SK-N-SH (cell line): ENCODE measurements around the gene PSMD14. TPM values are rescaled to one million over a fixed set of nuclear protein-coding genes. Genes with fewer than 3 reads are reported as not detected.

Experiments used
- CTCF ChIA-PET: fragments of 300-600, 350-600 bp; formaldehyde crosslinking; extraction: SDS; loops from one replicate; lab custom pipeline; 2021; lab: Yijun Ruan, JAX
- POLR2A ChIA-PET: fragments of 350-600 bp; sonication (Branson Sonifier 250); formaldehyde crosslinking; extraction: SDS; loops from one replicate; lab custom pipeline; 2020; ENCODE audit warnings: antibody characterized with exemption, inconsistent platforms; lab: Yijun Ruan, JAX
- DNase-seq: peaks from one replicate; pipeline ENCODE4 v3.0.0; 2012
- H2AFZ ChIP-seq: fragments of 200-600 bp; sonication (generic); 2 replicates; pipeline ENCODE4 v1.8.1; 2016; ENCODE audit warnings: antibody characterized with exemption, mild to moderate bottlenecking, low read depth
- H3F3A ChIP-seq: fragments of 200-600 bp; sonication (generic); replicated peaks from 2 replicates; pipeline ENCODE3; 2016; ENCODE audit warnings: antibody characterized with exemption, mild to moderate bottlenecking; ENCODE audit not compliant: insufficient read depth
- H3K27ac ChIP-seq, 2 experiments: fragments of 200-500 bp in 1 of 2; fragments of 200-600 bp in 1 of 2; sonication (Bioruptor generic) in 1 of 2; sonication (generic), shearing (Covaris generic) in 1 of 2; 2 replicates each; pipeline versions ENCODE4 v1.5.1 to v1.6.1; 2014 to 2016; ENCODE audit warnings: low read depth in 2 of 2, inconsistent platforms in 1 of 2, low read length in 1 of 2, mild to moderate bottlenecking in 1 of 2, mixed read lengths in 1 of 2
- H3K27me3 ChIP-seq: fragments of 200-600 bp; sonication (generic), shearing (Covaris generic); 2 replicates; pipeline ENCODE4 v1.6.1; 2016; ENCODE audit warnings: mixed run types; ENCODE audit not compliant: insufficient read depth
- H3K36me3 ChIP-seq, 2 experiments: fragments of 200-500 bp in 1 of 2; fragments of 200-600 bp in 1 of 2; sonication (Bioruptor generic) in 1 of 2; sonication (generic) in 1 of 2; replicated peaks in 1 of 2; 2 replicates each; pipeline versions ENCODE3 to v1.5.1; 2014 to 2016; ENCODE audit warnings: low read length in 1 of 2, mild to moderate bottlenecking in 1 of 2; ENCODE audit not compliant: insufficient read depth in 2 of 2, control insufficient read depth in 1 of 2
- H3K4me1 ChIP-seq, 2 experiments: fragments of 200-500 bp in 1 of 2; fragments of 200-600 bp in 1 of 2; sonication (Bioruptor generic) in 1 of 2; sonication (generic), shearing (Covaris generic) in 1 of 2; 2 replicates each; pipeline versions ENCODE4 v1.5.1 to v1.6.1; 2014 to 2016; ENCODE audit warnings: low read depth in 1 of 2, low read length in 1 of 2, mixed run types in 1 of 2; ENCODE audit not compliant: insufficient read depth in 2 of 2, control insufficient read depth in 1 of 2
- H3K4me2 ChIP-seq: fragments of 200-600 bp; sonication (generic), shearing (Covaris generic); 2 replicates; pipeline ENCODE4 v1.6.1; 2017; ENCODE audit warnings: mixed run types
- H3K4me3 ChIP-seq, 2 experiments: fragments of 200-500 bp in 1 of 2; fragments of 200-600 bp in 1 of 2; sonication (Bioruptor generic) in 1 of 2; sonication (generic), shearing (Covaris generic) in 1 of 2; 2 replicates each; pipeline versions ENCODE4 v1.5.1 to v1.8.1; 2014 to 2016; ENCODE audit warnings: low read depth in 2 of 2, inconsistent platforms in 1 of 2, low read length in 1 of 2, mild to moderate bottlenecking in 1 of 2, mixed read lengths in 1 of 2, moderate library complexity in 1 of 2
- H3K79me2 ChIP-seq: fragments of 200-600 bp; sonication (generic); 2 replicates; pipeline ENCODE4 v1.8.1; 2017; ENCODE audit warnings: mild to moderate bottlenecking; ENCODE audit not compliant: insufficient read depth
- H3K9ac ChIP-seq: fragments of 200-600 bp; sonication (generic); 2 replicates; pipeline ENCODE4 v1.6.1; 2017; ENCODE audit warnings: mixed run types
- H3K9me2 ChIP-seq: fragments of 200-600 bp; sonication (generic); 2 replicates; pipeline ENCODE4 v1.6.1; 2017; ENCODE audit warnings: mixed run types
- H3K9me3 ChIP-seq: fragments of 200-600 bp; sonication (generic); 2 replicates; pipeline ENCODE4 v1.6.1; 2017; ENCODE audit warnings: mixed run types, mild to moderate bottlenecking, moderate library complexity
- H4K20me1 ChIP-seq: fragments of 200-600 bp; sonication (generic); 2 replicates; pipeline ENCODE4 v1.6.1; 2017; ENCODE audit warnings: mild to moderate bottlenecking, mixed run types; ENCODE audit not compliant: insufficient read depth
- ELF1 ChIP-seq: IDR thresholded peaks from 2 replicates; pipeline ENCODE4 v1.4.0; 2012
- FOSL2 ChIP-seq: IDR thresholded peaks from 2 replicates; pipeline ENCODE4 v1.4.0; 2012; ENCODE audit warnings: low read depth, mild to moderate bottlenecking, moderate library complexity, borderline replicate concordance
- FOXJ3 ChIP-seq: sonication (generic); formaldehyde crosslinking; IDR thresholded peaks from 2 replicates; pipeline ENCODE4 v1.5.1; 2020; ENCODE audit warnings: mild to moderate bottlenecking, missing genetic modification reagents
- GABPA ChIP-seq: IDR thresholded peaks from 2 replicates; pipeline ENCODE4 v1.4.0; 2012; ENCODE audit warnings: low read depth, mild to moderate bottlenecking
- GATA2 ChIP-seq: sonication (generic); formaldehyde crosslinking; IDR thresholded peaks from 2 replicates; pipeline ENCODE4 v1.5.0; 2020; ENCODE audit warnings: mild to moderate bottlenecking, missing genetic modification reagents
- JUND ChIP-seq: IDR thresholded peaks from 2 replicates; pipeline ENCODE4 v1.4.0; 2012
- MAX ChIP-seq: IDR thresholded peaks from 2 replicates; pipeline ENCODE4 v1.4.0; 2012; ENCODE audit warnings: low read depth
- MEF2A ChIP-seq: IDR thresholded peaks from 2 replicates; pipeline ENCODE4 v1.4.0; 2012; ENCODE audit warnings: low read depth, borderline replicate concordance
- MXI1 ChIP-seq: IDR thresholded peaks from 2 replicates; pipeline ENCODE4 v1.6.1; 2012; ENCODE audit warnings: mild to moderate bottlenecking, low read depth, low read length, improper control_type of control experiment
- PBX3 ChIP-seq: IDR thresholded peaks from 2 replicates; pipeline ENCODE4; 2012
- POLR2AphosphoS5 ChIP-seq: IDR thresholded peaks from 2 replicates; pipeline ENCODE4 v1.6.1; 2012; ENCODE audit warnings: low read depth, low read length
- RAD21 ChIP-seq: IDR thresholded peaks from 2 replicates; pipeline ENCODE4 v1.6.1; 2012; ENCODE audit warnings: mild to moderate bottlenecking, low read length
- RCOR1 ChIP-seq: fragments of 150-350 bp; IDR thresholded peaks from 2 replicates; pipeline ENCODE4 v1.6.1; 2017; ENCODE audit warnings: antibody characterized with exemption, low read length
- RFX5 ChIP-seq: IDR thresholded peaks from 2 replicates; pipeline ENCODE4 v1.6.1; 2012; ENCODE audit warnings: mild to moderate bottlenecking, improper control_type of control experiment, low read length
- RXRA ChIP-seq: IDR thresholded peaks from 2 replicates; pipeline ENCODE4 v1.4.0; 2012; ENCODE audit warnings: low read depth, mild to moderate bottlenecking, borderline replicate concordance
- SIN3A ChIP-seq: IDR thresholded peaks from 2 replicates; pipeline ENCODE4 v1.6.1; 2012; ENCODE audit warnings: low read depth, mild to moderate bottlenecking, low read length, moderate library complexity, borderline replicate concordance
- SMC3 ChIP-seq: IDR thresholded peaks from 2 replicates; pipeline ENCODE4 v1.6.1; 2012; ENCODE audit warnings: low read depth, low read length, improper control_type of control experiment
- TCF12 ChIP-seq: IDR thresholded peaks from 2 replicates; pipeline ENCODE4 v1.4.0; 2012
- USF1 ChIP-seq: IDR thresholded peaks from 2 replicates; pipeline ENCODE4 v1.4.0; 2012; ENCODE audit warnings: low read depth, borderline replicate concordance
- YY1 ChIP-seq: IDR thresholded peaks from 2 replicates; pipeline ENCODE4 v1.4.0; 2012; ENCODE audit warnings: low read depth, mild to moderate bottlenecking
- WGBS: methylation state at CpG from one replicate; pipeline ENCODE4 v1.1.6; 2017; ENCODE audit warnings: low lambda C conversion rate; 5-methylcytosine and 5-hydroxymethylcytosine counted together
- polyA plus RNA-seq, 3 experiments: library from polyadenylated mRNA; depleted of rRNA; stranded (reverse); fragments of >200 nt; gene quantifications; 2 replicates each; pipeline ENCODE4 v1.2.3, GENCODE V29; 2012
- TF ChIP-seq, protein P1 (sequence below): fragments of 150-350 bp; IDR thresholded peaks from 2 replicates; pipeline ENCODE4 v1.6.1; 2016; ENCODE audit warnings: mild to moderate bottlenecking, low read depth, low read length

The PSMD14 gene
- polyA plus RNA-seq, 1 of the 3 experiments (the other 2 are of a cell fraction) = 50.4 TPM

- ChIA-PET CTCF (no interaction called here), POLR2A (no interaction called here)
- Histone ChIP-seq H3K4me3 (no peak overlapping the region), H3K4me2 (no peak overlapping the region), H3K27ac (no peak overlapping the region), H3K27me3 (peaks cover 9% of the 10 kb centered on the region; the same call in 1 of the 2 replicates), H3K9me2 (no peaks in the 10 kb centered on the region), H3K79me2 (no peaks in the 10 kb centered on the region), H3K9ac (no peak overlapping the region), H3F3A (no peaks in the 10 kb centered on the region), H4K20me1 (no peaks in the 10 kb centered on the region), H2AFZ (no peak overlapping the region), H3K36me3 (no peaks in the 10 kb centered on the region), H3K4me1 (no peaks in the 10 kb centered on the region), H3K9me3 (no peaks in the 10 kb centered on the region)
- 9% methylated on average over 1 of the region's 1 CpG for WGBS
- TF ChIP-seq FOSL2 (no peak), SIN3A (no peak), MEF2A (no peak), FOXJ3 (CRISPR knock-in tag) (no peak), RAD21 (no peak), JUND (no peak), RCOR1 (no peak), RFX5 (no peak)
- DNase-seq = no peak
Measured at GRCh38 chr2:161434118-161434517, 125.9 kb downstream of the PSMD14 start.

DNA sequence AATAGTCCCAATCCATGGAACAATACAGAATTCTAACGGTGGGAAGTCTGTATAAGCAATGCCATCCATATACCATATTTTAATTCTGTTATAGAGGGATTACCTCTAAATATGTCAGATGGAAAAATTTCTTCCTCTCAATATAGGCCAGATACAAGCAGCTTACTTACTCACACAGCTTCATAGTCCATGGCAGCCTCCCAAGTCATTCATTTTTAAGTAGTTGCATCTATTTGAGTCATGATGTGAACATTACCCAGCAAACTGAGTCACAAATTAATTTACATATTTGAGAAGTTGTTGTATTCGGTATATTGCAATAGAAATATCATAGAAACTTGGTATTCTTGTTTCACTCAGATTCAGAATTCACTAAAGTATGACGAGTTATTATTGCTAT lies 128.2 kb downstream of the PSMD14 start:
- CTCF ChIA-PET = interaction anchor here (0.8 to 1.6 kb wide), 2 partner anchors 10 to 212 kb away, joined by 3 to 6 read pairs; no protein-coding TSS in a partner anchor
- no peak overlapping the region for H2AFZ ChIP-seq
- TF ChIP-seq POLR2AphosphoS5 (no peak), GABPA (no peak), MXI1 (no peak), FOSL2 (peak; percentile 32; the same call in 1 of the 2 replicates), RFX5 (no peak), SIN3A (no peak), JUND (peak; percentile 6; the same call in 1 of the 2 replicates), PBX3 (no peak), TCF12 (no peak), YY1 (no peak), MAX (no peak), RXRA (no peak), GATA2 (CRISPR knock-in tag) (no peak), USF1 (no peak), ELF1 (no peak), SMC3 (no peak)
- TF ChIP-seq, protein P1, sequence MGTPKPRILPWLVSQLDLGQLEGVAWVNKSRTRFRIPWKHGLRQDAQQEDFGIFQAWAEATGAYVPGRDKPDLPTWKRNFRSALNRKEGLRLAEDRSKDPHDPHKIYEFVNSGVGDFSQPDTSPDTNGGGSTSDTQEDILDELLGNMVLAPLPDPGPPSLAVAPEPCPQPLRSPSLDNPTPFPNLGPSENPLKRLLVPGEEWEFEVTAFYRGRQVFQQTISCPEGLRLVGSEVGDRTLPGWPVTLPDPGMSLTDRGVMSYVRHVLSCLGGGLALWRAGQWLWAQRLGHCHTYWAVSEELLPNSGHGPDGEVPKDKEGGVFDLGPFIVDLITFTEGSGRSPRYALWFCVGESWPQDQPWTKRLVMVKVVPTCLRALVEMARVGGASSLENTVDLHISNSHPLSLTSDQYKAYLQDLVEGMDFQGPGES = no peak
- peaks cover 9% of the 10 kb centered on the region; the same call in 1 of the 2 replicates for H3K27me3 ChIP-seq
- H3K9me3 ChIP-seq = no peaks in the 10 kb centered on the region
- H3K36me3 ChIP-seq = no peaks in the 10 kb centered on the region
- no peak for DNase-seq
- H3K4me2 ChIP-seq = no peak overlapping the region
- H4K20me1 ChIP-seq = no peaks in the 10 kb centered on the region
- no peaks in the 10 kb centered on the region for H3F3A ChIP-seq
- no peak overlapping the region for H3K9ac ChIP-seq
- no peaks in the 10 kb centered on the region for H3K79me2 ChIP-seq
- WGBS = 20% methylated on average over 3 of the region's 3 CpGs
- H3K4me3 ChIP-seq = no peak overlapping the region
- no peak overlapping the region for H3K27ac ChIP-seq
- H3K4me1 ChIP-seq = no peaks in the 10 kb centered on the region
- H3K9me2 ChIP-seq = no peaks in the 10 kb centered on the region
- POLR2A ChIA-PET = no interaction called here
